ENCODE results near the gene TMEM141. TPM values are rescaled to one million over a fixed set of nuclear protein-coding genes. Genes with fewer than 3 reads are reported as not detected.
"Not testable (repeated sequence)": the region's sequence is repeated elsewhere in the genome, so short reads cannot be mapped to it uniquely, and the experiment has no call there.

Gene TMEM141
- total and polyA plus RNA-seq, 2 experiments from 2014 or later, result 51.7 to 59.4 TPM

GRCh38 chr9:136799854-136800657, 8.9 kb downstream of the TMEM141 start:
- DNase-seq, result peak; percentile 67
- no peak overlapping the region for H3K9ac ChIP-seq

GRCh38 chr9:136802321-136802720, 11.2 kb downstream of the TMEM141 start:
- Histone ChIP-seq H3K79me2 (ENCODE audit: insufficient read depth) (no peaks in the 10 kb centered on the region), H3K36me3 (ENCODE audit: low read depth) (no peaks in the 10 kb centered on the region), H3K27ac (no peak overlapping the region), H3K4me3 (no peak overlapping the region), H3K27me3 (replicated peaks; ENCODE audit: insufficient read depth) (peaks cover 42% of the 10 kb centered on the region), H4K20me1 (ENCODE audit: insufficient read depth) (no peaks in the 10 kb centered on the region), H3K4me1 (ENCODE audit: insufficient read depth) (0 out of 2 replicates have a peak, but pooled peaks cover 3% of the 10 kb centered on the region), H3F3A (ENCODE audit: insufficient read depth) (0 out of 2 replicates have a peak, but pooled peaks cover 4% of the 10 kb centered on the region), H3K9me2 (ENCODE audit: insufficient read depth) (no peaks in the 10 kb centered on the region), H3K9ac (no peak overlapping the region), H2AFZ (no peak overlapping the region), H3K9me3 (ENCODE audit: low read depth) (no peaks in the 10 kb centered on the region), H3K4me2 (ENCODE audit: unreplicated experiment) (no peak overlapping the region)
- in situ Hi-C loops (cut with MboI), result no loop called here
- no peak for DNase-seq
- no peak for TF ChIP-seq EZH2 (IDR thresholded peaks at IDR 0.05; ENCODE audit: insufficient read depth, poor library complexity, severe bottlenecking)
- no peak for TF ChIP-seq EZH2phosphoT487 (IDR thresholded peaks at IDR 0.05; ENCODE audit: insufficient read depth, low read depth)
- WGBS, 2 experiments (ENCODE audit: low coverage in 1 of 2, low lambda C conversion rate in 2 of 2, missing lambda C conversion rate in 2 of 2), result 68 to 76% methylated on average over 6 of the region's 6 CpGs

More at GRCh38 chr9:136799854-136800657, 8.9 kb downstream of the TMEM141 start:
- H2AFZ ChIP-seq, result no peak overlapping the region
- no peak for TF ChIP-seq EZH2phosphoT487 (IDR thresholded peaks at IDR 0.05; ENCODE audit: insufficient read depth, low read depth)
- no peak for TF ChIP-seq EZH2 (IDR thresholded peaks at IDR 0.05; ENCODE audit: insufficient read depth, poor library complexity, severe bottlenecking)
- H3K9me3 ChIP-seq (ENCODE audit: low read depth), result no peaks in the 10 kb centered on the region
- peak overlapping the region; percentile 56 for H3K4me2 ChIP-seq (ENCODE audit: unreplicated experiment)
- no peaks in the 10 kb centered on the region for H3K79me2 ChIP-seq (ENCODE audit: insufficient read depth)
- 2% methylated on average over 41 to 56 of the region's 63 CpGs for WGBS, 2 experiments (ENCODE audit: low coverage in 1 of 2, low lambda C conversion rate in 2 of 2, missing lambda C conversion rate in 2 of 2)
- no peak overlapping the region for H3K27ac ChIP-seq
- in situ Hi-C loops (cut with MboI), result no loop called here
- H3F3A ChIP-seq (ENCODE audit: insufficient read depth), result 0 out of 2 replicates have a peak, but pooled peaks cover 4% of the 10 kb centered on the region
- H3K4me3 ChIP-seq, result peak overlapping the region; percentile 40
- no peaks in the 10 kb centered on the region for H3K36me3 ChIP-seq (ENCODE audit: low read depth)
- H3K9me2 ChIP-seq (ENCODE audit: insufficient read depth), result no peaks in the 10 kb centered on the region
- peaks cover 50% of the 10 kb centered on the region for H3K27me3 ChIP-seq (replicated peaks; ENCODE audit: insufficient read depth)
- 0 out of 2 replicates have a peak, but pooled peaks cover 3% of the 10 kb centered on the region for H3K4me1 ChIP-seq (ENCODE audit: insufficient read depth)
- no peaks in the 10 kb centered on the region for H4K20me1 ChIP-seq (ENCODE audit: insufficient read depth)

GRCh38 chr9:136803009-136803550, 11.9 kb downstream of the TMEM141 start:
- H3K9me3 ChIP-seq (ENCODE audit: low read depth); H3K36me3 ChIP-seq (ENCODE audit: low read depth); DNase-seq; H3K9me2 ChIP-seq (ENCODE audit: insufficient read depth); H3K4me1 ChIP-seq (ENCODE audit: insufficient read depth); H3K27ac ChIP-seq; H4K20me1 ChIP-seq (ENCODE audit: insufficient read depth); H3F3A ChIP-seq (ENCODE audit: insufficient read depth); H3K9ac ChIP-seq; H3K79me2 ChIP-seq (ENCODE audit: insufficient read depth); in situ Hi-C loops (cut with MboI); H3K4me3 ChIP-seq; H2AFZ ChIP-seq; H3K4me2 ChIP-seq (ENCODE audit: unreplicated experiment): not testable (repeated sequence)
- H3K27me3 ChIP-seq (replicated peaks; ENCODE audit: insufficient read depth), result peaks cover 38% of the 10 kb centered on the region
- WGBS, 2 experiments (ENCODE audit: low coverage in 1 of 2, low lambda C conversion rate in 2 of 2, missing lambda C conversion rate in 2 of 2), result 70 to 81% methylated on average over 3 to 5 of the region's 9 CpGs

GRCh38 chr9:136803551-136804508, 12.7 kb downstream of the TMEM141 start:
- H3K27me3 ChIP-seq (replicated peaks; ENCODE audit: insufficient read depth), result peaks cover 32% of the 10 kb centered on the region
- no peaks in the 10 kb centered on the region for H3K9me2 ChIP-seq (ENCODE audit: insufficient read depth)
- no peak overlapping the region for H3K4me3 ChIP-seq
- in situ Hi-C loops (cut with MboI), result no loop called here
- peaks cover 9% of the 10 kb centered on the region for H3K79me2 ChIP-seq (ENCODE audit: insufficient read depth)
- DNase-seq, result no peak
- no peak for TF ChIP-seq EZH2 (IDR thresholded peaks at IDR 0.05; ENCODE audit: insufficient read depth, poor library complexity, severe bottlenecking)
- H3F3A ChIP-seq (ENCODE audit: insufficient read depth), result 0 out of 2 replicates have a peak, but pooled peaks cover 4% of the 10 kb centered on the region
- 0 out of 2 replicates have a peak, but pooled peaks cover 3% of the 10 kb centered on the region for H3K4me1 ChIP-seq (ENCODE audit: insufficient read depth)
- H2AFZ ChIP-seq, result no peak overlapping the region
- H3K36me3 ChIP-seq (ENCODE audit: low read depth), result no peaks in the 10 kb centered on the region
- no peak overlapping the region for H3K9ac ChIP-seq
- no peak overlapping the region for H3K4me2 ChIP-seq (ENCODE audit: unreplicated experiment)
- H3K27ac ChIP-seq, result no peak overlapping the region
- H3K9me3 ChIP-seq (ENCODE audit: low read depth), result no peaks in the 10 kb centered on the region
- WGBS, 2 experiments (ENCODE audit: low coverage in 1 of 2, low lambda C conversion rate in 2 of 2, missing lambda C conversion rate in 2 of 2), result 89 to 93% methylated on average over 22 of the region's 22 CpGs
- no peaks in the 10 kb centered on the region for H4K20me1 ChIP-seq (ENCODE audit: insufficient read depth)

Measured in GM23248 (cell line).